ENCODE data around the gene COG5.
A peak's percentile ranks its signal among the peaks of the same experiment; 100 is the strongest.

Gene COG5

GRCh38 chr7:107353701-107354100, 210.0 kb downstream of the COG5 start:
- H3K27me3 Mint-ChIP-seq (ENCODE audit: low read depth, poor library complexity) = no peaks in the 10 kb centered on the region
- peaks cover 13% of the 10 kb centered on the region for H3K36me3 Mint-ChIP-seq (ENCODE audit: low read depth)
- no peak for TF ChIP-seq CTCF (IDR thresholded peaks at IDR 0.05)
- no peak overlapping the region for H3K27ac Mint-ChIP-seq
- no peak overlapping the region for H3K4me3 Mint-ChIP-seq
- no peak for DNase-seq
- H3K4me1 Mint-ChIP-seq = no peaks in the 10 kb centered on the region
- peaks cover 3% of the 10 kb centered on the region for H3K9me3 Mint-ChIP-seq

GRCh38 chr7:107345898-107346297, 217.8 kb downstream of the COG5 start:
- no peaks in the 10 kb centered on the region for H3K27me3 Mint-ChIP-seq (ENCODE audit: low read depth, poor library complexity)
- TF ChIP-seq CTCF (IDR thresholded peaks at IDR 0.05) = no peak
- H3K4me3 Mint-ChIP-seq = no peak overlapping the region
- H3K27ac Mint-ChIP-seq = no peak overlapping the region
- peaks cover 55% of the 10 kb centered on the region for H3K36me3 Mint-ChIP-seq (ENCODE audit: low read depth)
- H3K9me3 Mint-ChIP-seq = peaks cover 32% of the 10 kb centered on the region
- DNase-seq = no peak
- no peaks in the 10 kb centered on the region for H3K4me1 Mint-ChIP-seq

GRCh38 chr7:107344799-107345198, 218.9 kb downstream of the COG5 start:
- H3K27ac Mint-ChIP-seq = no peak overlapping the region
- no peaks in the 10 kb centered on the region for H3K4me1 Mint-ChIP-seq
- no peak overlapping the region for H3K4me3 Mint-ChIP-seq
- TF ChIP-seq CTCF (IDR thresholded peaks at IDR 0.05) = no peak
- peaks cover 43% of the 10 kb centered on the region for H3K9me3 Mint-ChIP-seq
- no peaks in the 10 kb centered on the region for H3K27me3 Mint-ChIP-seq (ENCODE audit: low read depth, poor library complexity)
- H3K36me3 Mint-ChIP-seq (ENCODE audit: low read depth) = peaks cover 58% of the 10 kb centered on the region
- DNase-seq = no peak

GRCh38 chr7:107344286-107344685, 219.4 kb downstream of the COG5 start:
- Mint-ChIP-seq H3K36me3 (ENCODE audit: low read depth) (peaks cover 64% of the 10 kb centered on the region), H3K4me3 (no peak overlapping the region), H3K4me1 (no peaks in the 10 kb centered on the region), H3K27ac (no peak overlapping the region), H3K27me3 (ENCODE audit: low read depth, poor library complexity) (no peaks in the 10 kb centered on the region), H3K9me3 (peaks cover 48% of the 10 kb centered on the region)
- no peak for TF ChIP-seq CTCF (IDR thresholded peaks at IDR 0.05)
- no peak for DNase-seq

- H3K27me3 Mint-ChIP-seq (ENCODE audit: low read depth, poor library complexity) = no peaks in the 10 kb centered on the region
- DNase-seq = no peak
- H3K36me3 Mint-ChIP-seq (ENCODE audit: low read depth) = peaks cover 67% of the 10 kb centered on the region
- no peak overlapping the region for H3K4me3 Mint-ChIP-seq
- no peak for TF ChIP-seq CTCF (IDR thresholded peaks at IDR 0.05)
- peaks cover 68% of the 10 kb centered on the region for H3K9me3 Mint-ChIP-seq
- no peak overlapping the region for H3K27ac Mint-ChIP-seq
- no peaks in the 10 kb centered on the region for H3K4me1 Mint-ChIP-seq
Measured at GRCh38 chr7:107338080-107338479, 225.6 kb downstream of the COG5 start.

- Mint-ChIP-seq H3K27ac (peak overlapping the region; percentile 79), H3K4me1 (peaks cover 6% of the 10 kb centered on the region), H3K9me3 (peaks cover 14% of the 10 kb centered on the region), H3K27me3 (ENCODE audit: low read depth, poor library complexity) (no peaks in the 10 kb centered on the region), H3K36me3 (ENCODE audit: low read depth) (peaks cover 30% of the 10 kb centered on the region), H3K4me3 (no peak overlapping the region)
- no peak for DNase-seq
- TF ChIP-seq CTCF (IDR thresholded peaks at IDR 0.05) = no peak
Measured at GRCh38 chr7:107332488-107333269, 231.0 kb downstream of the COG5 start.
